ENCODE data around the gene SLIT3. TPM values are rescaled to one million over a fixed set of nuclear protein-coding genes. Genes with fewer than 3 reads are reported as not detected.

The SLIT3 gene
- total RNA-seq, 2 experiments from 2014 or later: not detected

- intact Hi-C loops (cut with DNase I, micrococcal nuclease): no loop called here
- Mint-ChIP-seq H3K27me3 (no peaks in the 10 kb centered on the region), H3K27ac (no peak overlapping the region)
Observed at GRCh38 chr5:169182797-169183196, 118.1 kb downstream of the SLIT3 start.

GRCh38 chr5:169181814-169182213 lies 119.1 kb downstream of the SLIT3 start:
- H3K9me3 ChIP-seq (ENCODE audit: control insufficient read depth in 1 of 2, insufficient read depth in 1 of 2, low read length in 2 of 2): no peaks in the 10 kb centered on the region
- ChIA-PET POLR2A (no interaction called here), CTCF (no interaction called here)
- no peak for TF ChIP-seq CTCF (IDR thresholded peaks at IDR 0.05)
- no peaks in the 10 kb centered on the region for H3K27me3 Mint-ChIP-seq
- no peak overlapping the region for H3K27ac Mint-ChIP-seq
- no peaks in the 10 kb centered on the region for H3K4me1 Mint-ChIP-seq (ENCODE audit: low read depth)
- H3K36me3 Mint-ChIP-seq (ENCODE audit: low read depth): no peaks in the 10 kb centered on the region
- no peaks in the 10 kb centered on the region for H3K9me3 Mint-ChIP-seq
- H3K36me3 ChIP-seq (ENCODE audit: insufficient read depth, low read length): no peaks in the 10 kb centered on the region
- DNase-seq (no peak), ATAC-seq (ENCODE audit: poor library complexity) (no peak)
- no peak overlapping the region for H3K4me3 ChIP-seq (ENCODE audit: low read length)
- intact Hi-C loops (cut with DNase I, micrococcal nuclease): no loop called here
- no peaks in the 10 kb centered on the region for H3K27me3 ChIP-seq (ENCODE audit: control insufficient read depth in 1 of 2, insufficient read depth in 2 of 2, low read length in 2 of 2)
- no peaks in the 10 kb centered on the region for H3K4me1 ChIP-seq (ENCODE audit: insufficient read depth, low read length)
- no peak overlapping the region for H3K27ac ChIP-seq (ENCODE audit: low read depth in 1 of 2, low read length in 2 of 2)
- H3K4me3 Mint-ChIP-seq: no peak overlapping the region

More at GRCh38 chr5:169182797-169183196, 118.1 kb downstream of the SLIT3 start:
- H3K9me3 Mint-ChIP-seq: no peaks in the 10 kb centered on the region
- no peaks in the 10 kb centered on the region for H3K27me3 ChIP-seq (ENCODE audit: control insufficient read depth in 1 of 2, insufficient read depth in 2 of 2, low read length in 2 of 2)
- no peak overlapping the region for H3K27ac ChIP-seq (ENCODE audit: low read depth in 1 of 2, low read length in 2 of 2)
- no peaks in the 10 kb centered on the region for H3K4me1 Mint-ChIP-seq (ENCODE audit: low read depth)
- H3K36me3 ChIP-seq (ENCODE audit: insufficient read depth, low read length): no peaks in the 10 kb centered on the region
- no peak overlapping the region for H3K4me3 ChIP-seq (ENCODE audit: low read length)
- no peak for TF ChIP-seq CTCF (IDR thresholded peaks at IDR 0.05)
- no peak for DNase-seq
- no peaks in the 10 kb centered on the region for H3K36me3 Mint-ChIP-seq (ENCODE audit: low read depth)
- no peaks in the 10 kb centered on the region for H3K4me1 ChIP-seq (ENCODE audit: insufficient read depth, low read length)
- ChIA-PET POLR2A (no interaction called here), CTCF (no interaction called here)
- ATAC-seq (ENCODE audit: poor library complexity): no peak
- H3K9me3 ChIP-seq (ENCODE audit: control insufficient read depth in 1 of 2, insufficient read depth in 1 of 2, low read length in 2 of 2): peaks cover 0 to 4% of the 10 kb centered on the region in 2 experiments
- no peak overlapping the region for H3K4me3 Mint-ChIP-seq

- H3K27me3 Mint-ChIP-seq: no peaks in the 10 kb centered on the region
- H3K9me3 Mint-ChIP-seq: no peaks in the 10 kb centered on the region
- DNase-seq (no peak), ATAC-seq (ENCODE audit: poor library complexity) (no peak)
- ChIA-PET POLR2A (no interaction called here), CTCF (no interaction called here)
- H3K9me3 ChIP-seq (ENCODE audit: control insufficient read depth in 1 of 2, insufficient read depth in 1 of 2, low read length in 2 of 2): peaks cover 0 to 4% of the 10 kb centered on the region in 2 experiments
- TF ChIP-seq CTCF (IDR thresholded peaks at IDR 0.05): no peak
- H3K27me3 ChIP-seq (ENCODE audit: control insufficient read depth in 1 of 2, insufficient read depth in 2 of 2, low read length in 2 of 2): no peaks in the 10 kb centered on the region
- intact Hi-C loops (cut with DNase I, micrococcal nuclease): no loop called here
- H3K27ac ChIP-seq (ENCODE audit: low read depth in 1 of 2, low read length in 2 of 2): no peak overlapping the region
- no peaks in the 10 kb centered on the region for H3K36me3 Mint-ChIP-seq (ENCODE audit: low read depth)
- no peak overlapping the region for H3K4me3 Mint-ChIP-seq
- no peaks in the 10 kb centered on the region for H3K4me1 ChIP-seq (ENCODE audit: insufficient read depth, low read length)
- H3K4me1 Mint-ChIP-seq (ENCODE audit: low read depth): no peaks in the 10 kb centered on the region
- no peak overlapping the region for H3K27ac Mint-ChIP-seq
- no peak overlapping the region for H3K4me3 ChIP-seq (ENCODE audit: low read length)
- no peaks in the 10 kb centered on the region for H3K36me3 ChIP-seq (ENCODE audit: insufficient read depth, low read length)
Observed at GRCh38 chr5:169178754-169179153, 122.2 kb downstream of the SLIT3 start.
